GM18951 (cell line): ENCODE results near the gene TLCD3B.

ENCODE experiments used
- POLR2A ChIP-seq: IDR thresholded peaks from 4 replicates; pipeline ENCODE4 v1.6.1; 2011; ENCODE audit warnings: mild to moderate bottlenecking; ENCODE audit not compliant: insufficient read length, insufficient read depth; ENCODE audit errors: extremely low read depth
- in situ Hi-C: fragments of 300-500 bp; cut with MboI; formaldehyde crosslinking; loops from one replicate; pipeline ENCODE4 v1.12.0; 2022; ENCODE audit warnings: low sequenced_read_pairs, mixed read lengths, inconsistent platforms; ENCODE audit not compliant: unreplicated experiment

Gene TLCD3B

GRCh38 chr16:30030011-30030685 lies 923 bp downstream of the TLCD3B start:
- no peak for TF ChIP-seq POLR2A
- in situ Hi-C loops, result loop anchor here (25.0 kb wide), 1 partner anchor 918 kb away; no protein-coding TSS in a partner anchor

GRCh38 chr16:30028438-30029076 lies 2.5 kb downstream of the TLCD3B start:
- no peak for TF ChIP-seq POLR2A
- in situ Hi-C loops, result loop anchor here (25.0 kb wide), 1 partner anchor 916 kb away; no protein-coding TSS in a partner anchor

- in situ Hi-C loops, result loop anchor here (25.0 kb wide), 1 partner anchor 916 kb away; no protein-coding TSS in a partner anchor
- TF ChIP-seq POLR2A, result no peak
Measured at GRCh38 chr16:30027588-30028437, 3.3 kb downstream of the TLCD3B start.

- no peak for TF ChIP-seq POLR2A
- in situ Hi-C loops, result loop anchor here (25.0 kb wide), 1 partner anchor 914 kb away; no protein-coding TSS in a partner anchor
Measured at GRCh38 chr16:30026449-30026848, 4.6 kb downstream of the TLCD3B start.

GRCh38 chr16:30025574-30025973 lies 5.5 kb downstream of the TLCD3B start:
- TF ChIP-seq POLR2A, result no peak
- in situ Hi-C loops, result loop anchor here (25.0 kb wide), 1 partner anchor 913 kb away; no protein-coding TSS in a partner anchor

GRCh38 chr16:30025156-30025555 lies 5.9 kb downstream of the TLCD3B start:
- no peak for TF ChIP-seq POLR2A
- in situ Hi-C loops, result loop anchor here (25.0 kb wide), 1 partner anchor 913 kb away; no protein-coding TSS in a partner anchor

- in situ Hi-C loops, result loop anchor here (25.0 kb wide), 1 partner anchor 337 kb away; the partner anchor contains the start of gene QPRT
- no peak for TF ChIP-seq POLR2A
Measured at GRCh38 chr16:30024451-30024850, 6.6 kb downstream of the TLCD3B start.

- no peak for TF ChIP-seq POLR2A
- in situ Hi-C loops, result loop anchor here (25.0 kb wide), 1 partner anchor 336 kb away; the partner anchor contains the start of gene QPRT
Measured at GRCh38 chr16:30023586-30023985, 7.5 kb downstream of the TLCD3B start.

- in situ Hi-C loops, result loop anchor here (25.0 kb wide), 1 partner anchor 336 kb away; the partner anchor contains the start of gene QPRT
- TF ChIP-seq POLR2A, result no peak
Measured at GRCh38 chr16:30022887-30023286, 8.2 kb downstream of the TLCD3B start, which contains the start of gene C16orf92. TSS of gene C16orf92 (plus strand) at chr16:30023198. CDS start at chr16:30023341, 143 bp downstream.

- in situ Hi-C loops, result loop anchor here (25.0 kb wide), 1 partner anchor 331 kb away; the partner anchor contains the start of gene QPRT
- no peak for TF ChIP-seq POLR2A
Measured at GRCh38 chr16:30018731-30019158, 12.3 kb downstream of the TLCD3B start.

GRCh38 chr16:30017937-30018336 lies 13.1 kb downstream of the TLCD3B start:
- in situ Hi-C loops, result loop anchor here (25.0 kb wide), 1 partner anchor 331 kb away; the partner anchor contains the start of gene QPRT

GRCh38 chr16:30017277-30017656 lies 13.8 kb downstream of the TLCD3B start:
- no peak for TF ChIP-seq POLR2A
- in situ Hi-C loops, result loop anchor here (25.0 kb wide), 1 partner anchor 330 kb away; the partner anchor contains the start of gene QPRT
